T-helper 1 cell treated with Interleukin-12 subunit alpha and Interleukin-12 subunit beta and Interleukin-4 antibody, amounts not matched to agents 30 ng/mL and 1 ng/mL, for 36 hours (primary cell): Measurements from ENCODE around the gene UCHL3. TPM values are rescaled to one million over a fixed set of nuclear protein-coding genes. Genes with fewer than 3 reads are reported as not detected.

Experiments
- intact Hi-C: fragments of 100-400 bp; cut with micrococcal nuclease; formaldehyde crosslinking; loops from one replicate; pipeline ENCODE4 v1.15.1; 2024
- total RNA-seq: library from RNA; stranded (reverse); gene quantifications from 2 replicates; pipeline ENCODE4 v1.2.3, GENCODE V29; 2022

UCHL3 gene
- total RNA-seq, 1 donor from 2014 or later, result 39.1 TPM

DNA sequence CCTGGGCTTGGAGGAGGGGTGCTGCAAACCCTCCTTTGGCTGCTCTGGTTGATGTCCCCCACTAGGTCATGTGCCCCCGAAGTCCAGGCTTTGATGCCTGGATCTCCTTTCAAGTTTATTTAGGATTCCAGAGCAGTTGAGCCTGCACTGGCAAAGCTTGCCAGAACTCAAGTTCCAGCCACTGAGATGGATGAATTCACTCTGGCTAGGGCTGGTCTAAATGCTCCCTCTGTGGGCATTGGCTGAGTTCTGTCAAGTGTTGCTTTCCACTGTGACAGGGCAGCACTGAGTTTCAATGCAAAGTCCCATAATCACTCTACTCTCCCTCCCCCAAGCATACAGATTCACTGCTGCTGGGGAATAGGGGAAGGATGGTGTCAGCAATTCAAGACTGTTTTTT lies 68.7 kb downstream of the UCHL3 start:
- intact Hi-C loops, result no loop called here

DNA sequence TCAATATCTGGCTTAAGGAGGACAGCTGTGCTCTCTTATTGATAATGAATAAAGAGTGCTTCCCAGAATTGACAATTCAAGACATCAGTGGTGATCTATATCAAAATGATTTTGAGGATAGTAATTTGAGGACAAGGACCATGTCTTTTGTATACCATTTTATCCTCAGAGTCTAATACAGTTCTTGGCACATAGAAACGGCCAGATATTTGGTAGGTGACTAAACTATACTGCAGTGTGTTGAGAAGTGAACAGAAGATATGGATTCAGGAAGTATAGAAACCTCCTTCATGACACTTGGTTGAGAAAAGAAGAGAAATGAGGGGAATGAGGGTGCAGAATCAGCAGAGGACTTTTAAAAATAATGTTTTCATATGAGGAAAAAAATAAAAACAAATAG lies 70.4 kb downstream of the UCHL3 start:
- intact Hi-C loops, result no loop called here

DNA sequence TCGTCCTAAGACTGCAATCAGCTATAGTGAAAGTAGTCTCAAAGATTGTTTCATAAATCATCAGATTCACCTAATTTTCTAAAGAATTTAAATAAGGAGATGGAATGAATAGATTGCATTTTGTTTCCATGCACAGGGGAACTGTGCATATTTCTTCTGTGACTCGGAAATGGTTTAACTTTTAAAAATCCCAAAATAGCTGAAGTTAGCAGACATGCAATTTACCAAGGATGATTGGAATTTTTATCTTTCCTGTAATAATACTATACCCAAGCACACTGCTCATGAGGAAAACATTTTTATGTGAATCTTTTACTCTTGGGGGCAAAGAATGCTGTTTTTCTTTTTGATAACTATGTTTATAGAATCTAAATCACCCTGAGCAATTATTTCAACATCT lies 71.6 kb downstream of the UCHL3 start:
- intact Hi-C loops, result no loop called here

DNA sequence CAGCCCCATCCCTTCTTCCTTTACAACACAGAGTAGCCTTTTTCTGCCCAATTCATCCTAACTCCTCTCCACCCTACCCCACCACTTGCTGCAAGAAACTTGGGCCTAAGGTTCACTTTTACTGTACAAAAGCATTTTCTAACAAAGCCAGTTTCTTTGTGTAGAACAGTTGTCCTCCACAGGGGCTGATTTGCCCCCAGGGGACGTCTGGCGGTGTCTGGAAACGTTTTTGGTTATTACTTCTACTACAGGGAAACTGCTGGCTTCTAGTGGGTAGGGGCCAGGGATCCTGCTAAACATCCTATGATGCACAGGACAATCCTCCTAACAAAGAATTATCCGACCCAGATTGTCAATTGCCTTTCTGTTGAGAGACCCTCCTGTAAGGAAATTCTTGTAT lies 79.2 kb downstream of the UCHL3 start:
- intact Hi-C loops, result no loop called here

DNA sequence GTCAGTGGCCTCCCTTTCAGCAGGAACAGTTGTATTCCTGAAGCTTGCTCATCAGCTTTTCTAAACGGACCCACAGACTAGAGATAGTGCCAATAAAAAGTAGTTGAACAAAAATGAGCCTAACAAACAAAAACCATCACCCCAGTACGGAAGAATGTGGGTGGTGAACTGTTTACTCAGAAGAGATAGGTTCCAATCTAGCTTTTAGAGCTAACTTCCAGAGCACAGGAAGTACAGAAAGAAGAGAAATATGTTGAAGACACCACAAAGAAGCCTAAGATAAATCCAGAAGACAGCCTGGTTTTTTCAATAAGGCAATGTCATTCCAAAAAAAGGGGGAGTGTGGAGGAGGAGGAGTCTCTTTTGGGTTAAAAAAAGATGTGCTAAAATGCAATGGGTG lies 83.7 kb downstream of the UCHL3 start:
- intact Hi-C loops, result no loop called here

DNA sequence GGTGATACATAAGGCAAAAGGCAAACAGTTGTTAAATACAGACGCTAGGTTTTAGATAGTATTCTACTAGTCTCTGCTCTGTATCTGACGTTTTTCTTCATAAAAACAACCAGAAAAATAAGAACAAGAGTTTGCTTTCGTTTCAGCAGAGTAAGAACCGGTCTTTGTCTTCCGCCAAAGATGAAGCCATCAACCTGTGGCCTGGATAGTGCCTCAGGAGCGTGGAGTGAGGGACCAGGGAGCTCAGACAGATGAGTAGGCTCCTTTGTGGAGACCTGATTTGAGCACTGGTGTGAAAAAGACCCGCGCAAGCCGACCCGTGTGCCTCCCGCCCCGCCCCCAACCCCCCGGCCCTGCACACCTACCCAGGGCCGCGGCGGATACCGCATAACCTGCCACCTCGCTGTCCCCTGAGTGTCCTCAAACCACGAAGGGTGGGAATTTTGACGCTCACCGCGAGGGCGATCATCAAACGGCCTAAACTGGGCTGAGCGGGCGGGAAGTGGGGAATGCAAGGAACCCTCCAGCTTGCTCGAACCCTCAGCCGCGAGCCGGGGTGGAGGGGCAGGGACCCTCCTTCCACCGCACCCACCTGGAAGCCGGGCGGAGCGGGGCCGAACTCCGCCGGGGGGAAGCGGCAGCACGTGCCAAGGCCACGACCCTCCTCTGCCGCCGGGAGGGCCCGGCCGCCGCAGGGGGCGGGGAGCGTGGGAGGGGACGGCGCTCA lies 85.7 kb downstream of the UCHL3 start:
- intact Hi-C loops, result loop anchor here (5.0 kb wide), 2 partner anchors 308 to 1252 kb away; partner anchors contain the start of gene KCTD12

DNA sequence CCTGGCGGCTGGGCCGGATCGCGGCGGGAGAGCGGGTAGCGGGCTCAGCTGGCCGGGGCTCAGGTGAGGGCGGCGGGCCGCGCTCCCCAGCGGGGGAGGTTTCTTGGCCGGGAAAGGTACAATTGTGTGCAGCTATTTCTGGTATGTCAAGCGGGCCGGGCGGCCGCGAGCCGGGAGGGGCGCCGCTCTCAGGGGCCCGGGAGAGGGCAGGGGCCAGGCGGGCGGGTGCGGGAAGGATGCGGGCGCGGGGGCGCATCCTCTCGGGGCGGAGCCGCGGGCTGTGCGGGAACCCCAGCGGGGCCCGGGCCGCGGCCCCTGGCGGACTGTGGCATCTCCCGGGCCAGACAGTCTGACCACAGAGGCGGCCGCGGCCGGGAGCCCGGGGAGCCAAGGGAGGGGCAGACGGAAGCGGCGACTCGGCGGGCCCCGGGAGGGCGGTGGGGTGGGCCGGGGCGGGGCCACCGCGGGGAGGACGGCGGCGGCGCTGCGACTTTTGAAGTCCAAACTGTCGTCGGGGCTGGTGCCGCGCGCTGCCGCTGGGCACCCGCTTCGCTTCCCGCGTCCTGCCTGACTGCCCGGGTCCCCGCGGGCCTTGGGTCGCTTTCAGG lies 86.3 kb downstream of the UCHL3 start, which contains the start of gene LMO7:
LMO7 (plus strand) TSS at position 503 of the 608 bp plus-strand sequence. CDS start 328 bp downstream, outside the sequence.
- intact Hi-C loops, result loop anchor here (1.0 to 5.0 kb wide), 7 partner anchors 87 to 1251 kb away; partner anchors contain the start of genes COMMD6, KCTD12, TBC1D4 and UCHL3

DNA sequence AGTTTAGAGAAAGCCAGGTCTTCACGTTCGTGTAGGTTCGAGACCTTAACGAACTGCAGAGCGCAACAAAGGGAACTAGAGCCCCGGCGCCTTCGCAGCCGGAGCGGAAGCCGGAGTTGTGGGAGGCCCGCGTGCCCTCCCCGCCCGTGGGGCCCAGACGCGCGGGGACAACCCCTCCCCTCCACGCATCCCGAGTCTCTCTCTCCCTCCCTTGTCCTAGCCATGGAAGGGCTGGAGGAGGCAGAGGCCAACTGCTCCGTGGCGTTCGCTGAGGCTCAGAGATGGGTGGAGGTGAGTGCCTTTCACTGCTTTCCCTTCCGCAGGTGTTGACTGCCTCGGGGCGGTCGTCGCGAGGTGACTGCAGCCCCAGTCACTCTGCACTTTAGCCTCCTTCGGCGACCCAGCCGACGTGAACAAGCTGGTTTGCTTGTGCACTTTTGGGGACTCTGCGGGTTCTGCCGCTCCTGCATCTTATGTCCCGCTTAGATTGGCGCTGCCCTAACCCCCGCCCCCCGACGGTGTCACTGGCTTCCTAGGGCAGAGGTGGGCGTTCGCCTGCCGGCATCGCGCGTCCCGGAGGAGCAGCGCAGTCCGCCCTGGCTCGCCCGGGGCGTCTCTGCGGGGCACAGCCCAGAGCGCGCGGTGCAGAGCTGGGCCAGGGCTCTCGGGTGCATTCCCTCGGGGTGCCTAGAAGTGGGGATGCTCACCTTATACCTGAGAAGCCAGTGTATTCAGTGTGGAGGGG lies 87.0 kb downstream of the UCHL3 start:
- intact Hi-C loops, result loop anchor here (1.0 to 5.0 kb wide), 7 partner anchors 87 to 1251 kb away; partner anchors contain the start of genes COMMD6, KCTD12, TBC1D4 and UCHL3

DNA sequence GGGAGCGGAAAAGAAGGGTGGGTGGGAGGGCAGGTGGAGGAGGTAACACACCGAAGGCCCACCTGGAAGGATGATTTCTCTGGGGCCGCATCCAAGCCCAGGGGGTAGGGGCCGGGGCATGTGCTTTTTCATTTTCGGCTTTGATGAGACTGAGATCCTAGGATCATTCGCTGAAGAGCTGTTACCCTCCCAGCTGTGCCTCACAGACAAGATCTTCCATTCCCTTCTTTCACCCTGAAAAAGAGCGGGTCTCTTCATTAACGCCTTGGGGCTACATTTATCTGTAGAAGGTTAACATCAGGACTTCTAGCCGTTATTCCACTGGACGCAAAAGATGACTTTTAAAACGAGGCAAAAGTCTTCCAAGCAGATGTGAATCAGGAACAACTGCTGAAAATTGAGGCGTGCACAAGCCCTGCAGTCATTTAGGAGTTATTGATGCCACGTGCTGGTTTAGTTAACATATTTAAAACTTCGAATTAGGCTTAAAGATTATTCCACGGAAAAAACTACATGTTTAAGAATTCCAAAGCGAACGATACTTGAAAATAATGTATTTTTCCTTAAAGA lies 87.7 kb downstream of the UCHL3 start:
- intact Hi-C loops, result loop anchor here (2.0 to 5.0 kb wide), 5 partner anchors 100 to 1250 kb away; partner anchors contain the start of genes COMMD6, KCTD12 and TBC1D4

DNA sequence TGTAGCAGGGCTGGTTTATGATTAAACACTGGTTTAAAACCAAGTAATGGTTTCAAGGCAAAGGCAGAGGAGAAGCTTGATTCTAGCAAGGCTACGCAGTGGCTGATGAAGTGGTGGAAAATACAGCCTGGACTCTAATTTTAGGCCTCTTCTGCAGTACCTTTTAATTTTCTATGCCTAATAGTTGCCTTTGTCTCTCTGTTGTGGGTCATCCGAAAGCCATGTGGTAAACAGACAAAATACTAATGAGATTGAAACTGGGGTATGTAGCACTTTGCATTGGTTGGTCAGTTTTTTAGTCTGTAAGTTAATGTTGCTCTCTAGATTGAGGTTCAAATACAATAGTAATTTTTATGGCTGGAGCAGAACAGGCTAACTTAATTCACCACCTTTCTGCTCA lies 89.9 kb downstream of the UCHL3 start:
- intact Hi-C loops, result loop anchor here (5.0 kb wide), 2 partner anchors 312 to 1248 kb away; partner anchors contain the start of gene KCTD12

DNA sequence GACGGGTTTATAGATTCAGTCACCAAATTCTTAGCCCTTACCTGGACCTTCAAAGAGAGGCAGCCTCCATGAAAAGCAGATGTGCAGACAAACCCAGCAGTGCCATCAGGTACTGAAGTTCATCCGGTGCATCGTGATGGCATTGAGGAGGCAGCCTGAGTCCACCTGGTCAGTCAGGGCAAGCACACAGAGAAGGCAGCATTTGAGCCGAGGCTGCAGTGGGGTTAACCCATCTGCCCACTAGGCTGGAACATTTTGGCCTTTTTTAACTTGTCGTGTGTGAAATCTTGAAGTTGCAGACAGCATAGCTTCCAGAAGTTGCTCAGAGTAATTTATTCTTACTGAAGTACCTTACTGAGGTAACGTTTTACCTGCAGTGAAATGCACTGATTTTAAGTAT lies 91.4 kb downstream of the UCHL3 start:
- intact Hi-C loops, result no loop called here

DNA sequence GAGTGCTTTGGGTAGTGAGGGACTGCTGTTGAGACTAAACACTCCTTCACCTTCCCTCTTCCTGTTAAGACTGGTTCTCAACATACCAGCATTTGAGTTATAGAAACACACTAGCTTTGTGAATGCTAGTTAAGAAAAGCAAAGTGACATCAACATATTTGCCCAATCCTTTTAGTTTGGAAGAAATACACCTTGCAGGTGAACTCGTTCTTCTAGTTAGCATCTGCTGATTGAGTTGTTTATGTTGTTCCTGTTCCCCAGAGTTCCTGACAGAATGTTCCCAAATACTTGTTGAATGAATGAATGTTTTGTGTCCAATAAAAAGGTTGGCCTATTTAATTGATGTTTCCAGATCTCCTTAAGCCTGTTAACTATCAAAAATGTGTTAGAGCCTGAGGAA lies 93.6 kb downstream of the UCHL3 start:
- intact Hi-C loops, result no loop called here

DNA sequence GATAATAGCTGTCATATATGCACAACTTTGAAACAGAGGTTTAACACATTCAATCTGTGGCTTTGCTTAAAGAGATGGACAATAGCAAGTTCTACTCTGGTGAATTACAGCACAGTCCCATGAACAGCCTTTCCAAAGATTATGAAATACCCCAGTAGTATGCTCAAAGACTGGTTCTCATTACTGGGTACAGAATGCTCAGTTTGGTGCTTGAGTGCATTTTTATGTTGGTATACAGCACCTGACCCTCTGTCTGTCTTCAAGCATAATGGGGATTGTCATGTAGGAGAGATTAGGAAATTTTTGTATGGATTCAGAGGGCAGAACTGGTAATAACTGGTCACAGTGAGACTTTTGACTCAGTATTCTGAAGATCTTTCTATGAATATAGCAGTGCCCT lies 94.1 kb downstream of the UCHL3 start:
- intact Hi-C loops, result no loop called here

DNA sequence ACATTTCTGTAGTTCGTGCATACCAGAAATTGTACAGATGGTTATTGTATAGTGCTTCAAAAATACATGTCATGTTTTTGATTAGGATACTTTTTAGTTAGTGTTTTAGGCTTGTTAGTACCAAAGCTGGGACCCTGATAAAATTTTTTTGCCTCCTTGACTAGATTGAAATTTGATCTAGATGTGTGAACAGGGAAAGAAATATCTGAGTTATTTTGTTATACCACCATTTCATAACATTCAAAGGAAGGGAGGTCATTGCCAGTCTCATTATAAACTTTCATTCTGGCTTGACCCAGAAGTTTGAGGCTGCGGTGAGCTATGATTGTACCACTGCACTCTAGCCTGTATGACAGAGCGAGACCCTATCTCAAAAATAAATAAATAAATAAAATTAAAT lies 95.5 kb downstream of the UCHL3 start:
- intact Hi-C loops, result no loop called here

DNA sequence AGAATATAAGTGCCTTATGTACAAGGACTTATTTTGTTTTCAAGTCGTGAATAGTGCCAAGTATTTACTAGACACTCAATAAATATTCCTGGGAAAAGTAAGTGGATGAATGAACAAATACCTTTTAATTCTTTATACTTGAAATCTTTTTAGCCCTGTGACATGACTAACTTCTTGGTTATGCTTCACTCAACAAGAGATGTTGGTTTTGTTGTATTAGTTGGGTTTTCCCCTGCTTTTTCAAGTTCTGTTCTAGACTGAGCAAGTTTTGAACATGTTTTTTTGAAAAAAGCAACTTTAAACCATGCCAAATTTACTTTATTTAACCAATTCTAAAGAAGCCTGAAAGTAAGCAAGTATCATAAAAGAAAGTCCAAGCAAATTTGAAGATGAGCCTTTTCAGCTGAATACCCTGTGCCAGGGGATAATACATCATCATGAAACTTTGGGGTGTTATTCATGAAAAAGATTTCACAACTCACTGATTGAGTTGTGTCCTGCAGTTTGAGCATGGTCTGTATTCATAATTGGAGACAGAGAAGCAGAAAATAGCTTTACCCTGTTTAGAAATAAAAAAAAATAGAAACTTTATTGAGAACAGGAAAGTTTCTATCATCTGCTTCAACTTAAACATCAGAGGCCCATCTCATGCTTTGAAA lies 97.7 kb downstream of the UCHL3 start:
- intact Hi-C loops, result no loop called here

DNA sequence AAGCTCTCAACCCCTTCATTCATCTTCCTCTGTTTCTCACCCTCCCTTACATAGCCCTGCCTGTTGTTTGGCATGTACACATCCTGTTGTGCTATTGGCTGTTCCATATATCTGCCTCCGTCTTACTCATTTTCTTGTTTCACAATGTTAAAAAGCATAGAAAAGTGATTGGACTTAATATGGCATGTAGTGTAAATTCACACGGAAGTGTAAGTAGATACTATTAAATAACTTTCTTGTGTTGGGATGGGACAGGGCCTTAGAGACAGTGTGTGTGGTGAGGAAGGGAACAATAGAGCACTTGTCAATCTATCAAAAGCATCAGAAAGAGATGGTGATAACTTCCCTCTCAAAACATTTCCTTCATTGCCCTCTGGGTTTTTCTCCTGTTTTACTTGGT lies 98.9 kb downstream of the UCHL3 start:
- intact Hi-C loops, result no loop called here

DNA sequence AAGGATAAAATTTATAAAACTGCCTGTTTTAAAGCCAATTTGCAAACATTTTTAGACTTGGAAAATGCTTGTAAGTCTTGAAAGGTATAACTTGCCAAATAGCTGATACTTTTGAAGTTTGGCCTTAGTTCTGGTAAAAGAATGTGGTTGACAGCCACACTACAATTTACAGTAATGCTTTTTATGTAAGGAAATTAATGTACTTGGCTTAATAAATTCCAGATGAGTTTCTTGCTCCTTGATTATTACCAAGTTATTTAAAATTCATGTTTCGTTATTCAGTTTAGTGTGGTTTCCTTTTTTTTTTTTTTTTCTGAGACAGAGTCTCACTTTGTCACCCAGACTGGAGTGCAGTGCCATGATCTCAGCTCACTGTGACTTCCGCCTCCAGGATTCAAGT lies 101.4 kb downstream of the UCHL3 start:
- intact Hi-C loops, result no loop called here

DNA sequence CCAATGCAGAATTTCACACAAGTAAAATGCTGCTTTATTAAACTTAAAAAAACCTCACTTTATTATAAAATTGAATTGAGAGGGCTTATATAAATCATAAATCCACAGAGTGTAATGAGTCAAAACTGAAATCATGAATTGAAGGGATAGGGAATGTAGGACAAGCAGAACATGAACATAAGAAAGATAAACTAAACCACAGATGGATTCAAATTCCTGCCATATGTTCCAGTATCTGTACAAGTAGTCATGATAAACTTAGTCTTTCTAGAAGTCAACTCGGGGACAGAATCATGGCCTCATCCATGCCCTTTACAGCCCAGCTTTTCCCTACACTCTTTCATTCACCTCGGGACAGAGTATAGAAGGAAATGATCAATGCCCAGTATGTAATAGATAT lies 103.1 kb downstream of the UCHL3 start:
- intact Hi-C loops, result no loop called here
